EL (cell line): Measurements from ENCODE around the gene IL12RB2.
"Not testable (repeated sequence)": the region's sequence is repeated elsewhere in the genome, so short reads cannot be mapped to it uniquely, and the experiment has no call there.

ENCODE experiments used
- DNase-seq: peaks from one replicate; pipeline ENCODE4 v3.0.0-alpha.2; 2016

The IL12RB2 gene

GRCh38 chr1:67400029-67400786 lies 92.5 kb downstream of the IL12RB2 start:
- peak; percentile 27 for DNase-seq

GRCh38 chr1:67401443-67401842 lies 93.8 kb downstream of the IL12RB2 start:
- DNase-seq, result no peak

GRCh38 chr1:67404212-67404620 lies 96.5 kb downstream of the IL12RB2 start:
- peak; percentile 64 for DNase-seq

- no peak for DNase-seq
Measured at GRCh38 chr1:67405473-67406245, 98.0 kb downstream of the IL12RB2 start.

GRCh38 chr1:67407498-67407897 lies 99.8 kb downstream of the IL12RB2 start:
- no peak for DNase-seq

GRCh38 chr1:67408148-67408547 lies 100.5 kb downstream of the IL12RB2 start:
- no peak for DNase-seq

GRCh38 chr1:67413101-67413500 lies 105.4 kb downstream of the IL12RB2 start:
- DNase-seq, result not testable (repeated sequence)

- DNase-seq, result no peak
Measured at GRCh38 chr1:67414574-67414973, 106.9 kb downstream of the IL12RB2 start.

- no peak for DNase-seq
Measured at GRCh38 chr1:67415041-67415440, 107.4 kb downstream of the IL12RB2 start.

GRCh38 chr1:67417733-67418132 lies 110.1 kb downstream of the IL12RB2 start:
- not testable (repeated sequence) for DNase-seq

GRCh38 chr1:67418839-67419586 lies 111.3 kb downstream of the IL12RB2 start:
- no peak for DNase-seq

- no peak for DNase-seq
Measured at GRCh38 chr1:67420835-67421492, 113.3 kb downstream of the IL12RB2 start.

GRCh38 chr1:67427465-67427864 lies 119.8 kb downstream of the IL12RB2 start:
- no peak for DNase-seq

GRCh38 chr1:67427947-67428346 lies 120.3 kb downstream of the IL12RB2 start:
- DNase-seq, result no peak

GRCh38 chr1:67429011-67429527 lies 121.4 kb downstream of the IL12RB2 start:
- peak; percentile 22 for DNase-seq

- peak; percentile 21 for DNase-seq
Measured at GRCh38 chr1:67429528-67430357, 122.1 kb downstream of the IL12RB2 start.

- peak; percentile 98 for DNase-seq
Measured at GRCh38 chr1:67430358-67431155, 122.9 kb downstream of the IL12RB2 start, which contains the start of gene SERBP1. Gene SERBP1 (minus strand): TSS chr1:67430402. CDS start chr1:67430300, 102 bp downstream.

GRCh38 chr1:67431156-67431765 lies 123.6 kb downstream of the IL12RB2 start:
- DNase-seq, result no peak

- DNase-seq, result no peak
Measured at GRCh38 chr1:67431869-67432578, 124.4 kb downstream of the IL12RB2 start.

- no peak for DNase-seq
Measured at GRCh38 chr1:67432745-67433144, 125.1 kb downstream of the IL12RB2 start.
